HT-29 (cell line): ENCODE results near the gene ZDHHC18. TPM values are rescaled to one million over a fixed set of nuclear protein-coding genes. Genes with fewer than 3 reads are reported as not detected.

ENCODE experiments used
- DNase-seq: peaks from one replicate; pipeline ENCODE4 v3.0.0-alpha.2; 2015; ENCODE audit warnings: low spot score
- small RNA-seq: library from RNA; depleted of rRNA; stranded (forward); fragments of <200 nt; gene quantifications from one replicate; pipeline ENCODE3, GENCODE V24; 2014
- total RNA-seq: library from RNA; depleted of rRNA; stranded (reverse); fragments of >200 nt; shearing (Covaris generic); gene quantifications from 2 replicates; pipeline ENCODE4 v1.2.3, GENCODE V29; 2014; rRNA removed

The ZDHHC18 gene
- total RNA-seq, 1 experiment from 2014 or later = 30.0 TPM

GRCh38 chr1:26897351-26897750 lies 70.9 kb downstream of the ZDHHC18 start:
- no peak for DNase-seq

GRCh38 chr1:26900001-26900814 lies 73.7 kb downstream of the ZDHHC18 start, which contains the start of gene GPATCH3:
Gene GPATCH3, minus strand, starts transcription at chr1:26900467. Its CDS starts 25 bp downstream, at chr1:26900442.
- DNase-seq = peak; percentile 97

DNA sequence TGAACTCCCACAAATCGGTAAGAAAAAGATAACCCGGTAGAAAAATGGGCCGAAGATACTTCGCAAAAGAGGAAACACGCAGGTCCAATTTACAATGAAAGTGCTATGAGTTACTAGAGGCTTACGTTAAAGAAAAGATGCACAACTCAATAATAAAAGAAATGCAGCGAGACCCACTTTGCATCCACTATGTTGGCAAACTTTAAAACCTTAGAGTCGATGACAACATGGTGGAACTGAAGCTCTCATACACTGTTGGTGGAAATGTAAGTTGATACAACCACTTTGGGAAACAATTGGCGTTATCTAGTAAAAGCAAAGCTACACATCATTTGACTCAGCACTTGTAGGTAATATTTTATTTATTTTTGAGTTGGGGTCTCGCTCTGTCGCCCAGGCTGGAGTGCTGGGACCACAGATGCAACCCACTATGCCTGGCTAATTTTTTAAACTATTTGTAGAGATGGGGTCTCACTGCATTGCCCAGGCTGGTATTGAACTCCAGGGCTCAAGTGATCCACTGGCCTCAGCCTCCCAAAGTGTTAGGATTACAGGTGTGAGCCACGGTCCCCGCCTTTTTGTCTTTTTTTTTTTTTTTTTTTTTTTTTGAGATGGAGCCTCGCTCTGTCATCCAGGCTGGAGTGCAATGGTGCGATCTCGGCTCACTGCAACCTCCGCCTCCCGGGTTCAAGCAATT lies 74.5 kb downstream of the ZDHHC18 start:
- no peak for DNase-seq

Small RNAs within 50 kb of the gene (small RNA-seq; reads per million reads assigned to genes)
- not detected for gene RN7SL165P

Other genes starting within 250 kb of the ZDHHC18 start
- 28.4 and 37.2 TPM in 2 replicates for gene ARID1A, start 130.7 kb upstream of the ZDHHC18 start, total RNA-seq
- 16.8 and 20.0 TPM in 2 replicates for gene PIGV, start 38.7 kb upstream of the ZDHHC18 start, total RNA-seq
- 170 and 192 TPM in 2 replicates for gene SFN, start 36.5 kb downstream of the ZDHHC18 start, total RNA-seq
- 25.2 and 37.2 TPM in 2 replicates for gene GPN2, start 63.6 kb downstream of the ZDHHC18 start, total RNA-seq
- gene GPATCH3, start 73.8 kb downstream of the ZDHHC18 start, total RNA-seq = 17.4 and 27.5 TPM in 2 replicates
- gene NR0B2, start 87.3 kb downstream of the ZDHHC18 start, total RNA-seq = 17.6 and 18.4 TPM in 2 replicates
- gene NUDC, start 95.1 kb downstream of the ZDHHC18 start, total RNA-seq = 124 TPM in 2 replicates
- 47.1 and 48.7 TPM in 2 replicates for gene KDF1, start 133.8 kb downstream of the ZDHHC18 start, total RNA-seq
- gene TRNP1, start 167.0 kb downstream of the ZDHHC18 start, total RNA-seq = 182 and 203 TPM in 2 replicates
- gene TENT5B, start 186.2 kb downstream of the ZDHHC18 start, total RNA-seq = 1.9 and 2.3 TPM in 2 replicates